Parathyroid adenoma (tissue), 2 donors: ENCODE measurements around the gene PRMT3.

Source experiments
- H2AFZ ChIP-seq: fragments of 300-600 bp; sonication (generic); one replicate; pipeline ENCODE4 v1.7.0; 2017; ENCODE audit warnings: antibody characterized with exemption, mild to moderate bottlenecking
- H3K27ac ChIP-seq: fragments of 300-600 bp; sonication (generic); one replicate; pipeline ENCODE4 v1.7.0; 2017
- H3K27me3 ChIP-seq: fragments of 300-600 bp; sonication (generic); one replicate; pipeline ENCODE4 v1.7.0; 2017; ENCODE audit warnings: low read length; ENCODE audit not compliant: control insufficient read depth, insufficient read depth
- H3K36me3 ChIP-seq: fragments of 300-600 bp; sonication (generic); one replicate; pipeline ENCODE4 v1.7.0; 2017; ENCODE audit warnings: low read length; ENCODE audit not compliant: control insufficient read depth, insufficient read depth
- H3K4me1 ChIP-seq: fragments of 300-600 bp; sonication (generic); one replicate; pipeline ENCODE4 v1.7.0; 2017; ENCODE audit warnings: control low read depth
- H3K4me2 ChIP-seq: fragments of 300-600 bp; sonication (generic); one replicate; pipeline ENCODE4 v1.7.0; 2017; ENCODE audit warnings: low read length
- H3K4me3 ChIP-seq: fragments of 300-600 bp; sonication (generic); one replicate; pipeline ENCODE4 v1.7.0; 2017; ENCODE audit warnings: low read depth, low read length
- H3K79me2 ChIP-seq: fragments of 300-600 bp; sonication (generic); one replicate; pipeline ENCODE4 v1.7.0; 2017; ENCODE audit warnings: control low read depth
- H3K9ac ChIP-seq: fragments of 300-600 bp; sonication (generic); one replicate; pipeline ENCODE4 v1.7.0; 2017; ENCODE audit warnings: mild to moderate bottlenecking
- H3K9me3 ChIP-seq: fragments of 300-600 bp; sonication (generic); one replicate; pipeline ENCODE4 v1.7.0; 2017; ENCODE audit warnings: low read length; ENCODE audit not compliant: control insufficient read depth
- TF ChIP-seq, protein P1 (sequence below): fragments of 300-600 bp; sonication (generic); IDR thresholded peaks from one replicate; pipeline ENCODE4 v1.7.0; 2017; ENCODE audit warnings: antibody characterized with exemption, mild to moderate bottlenecking
- donor health status: primary hyperparathyroidism.

PRMT3 gene

DNA sequence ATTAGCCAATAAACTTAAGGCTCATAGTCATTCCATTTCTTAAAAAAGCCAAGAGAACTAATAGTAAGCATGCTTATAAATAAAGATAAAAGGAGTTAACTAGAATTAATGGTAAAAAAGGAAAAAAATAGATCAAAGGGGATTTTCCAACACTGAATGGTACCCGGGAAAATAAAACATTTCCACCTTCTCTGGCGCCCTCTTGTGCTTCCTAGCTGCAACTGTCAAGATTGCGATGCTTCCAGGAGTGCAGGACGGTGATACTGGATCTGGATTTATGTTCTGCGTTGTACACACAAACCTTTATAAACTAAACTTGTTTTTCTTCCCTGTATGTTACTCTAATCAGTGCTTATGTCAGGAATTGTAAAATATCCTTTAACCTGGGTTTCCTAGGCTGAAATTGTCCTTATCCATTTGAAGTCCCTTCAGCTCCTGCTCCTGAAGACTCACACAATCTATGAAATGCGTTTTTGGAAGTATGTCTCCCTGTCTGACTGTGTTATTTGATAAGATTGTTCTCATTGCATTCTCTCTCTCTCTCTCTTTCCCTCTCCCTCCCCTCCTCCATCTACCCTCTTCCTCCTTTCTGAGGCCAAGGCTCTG lies 33.6 kb upstream of the PRMT3 start:
- Histone ChIP-seq H3K36me3 (no peaks in the 10 kb centered on the region), H3K79me2 (no peaks in the 10 kb centered on the region), H3K4me3 (no peak overlapping the region), H2AFZ (no peak overlapping the region), H3K27me3 (no peaks in the 10 kb centered on the region), H3K27ac (no peak overlapping the region), H3K4me2 (no peak overlapping the region), H3K4me1 (no peaks in the 10 kb centered on the region), H3K9me3 (no peaks in the 10 kb centered on the region), H3K9ac (no peak overlapping the region)
- TF ChIP-seq, protein P1, sequence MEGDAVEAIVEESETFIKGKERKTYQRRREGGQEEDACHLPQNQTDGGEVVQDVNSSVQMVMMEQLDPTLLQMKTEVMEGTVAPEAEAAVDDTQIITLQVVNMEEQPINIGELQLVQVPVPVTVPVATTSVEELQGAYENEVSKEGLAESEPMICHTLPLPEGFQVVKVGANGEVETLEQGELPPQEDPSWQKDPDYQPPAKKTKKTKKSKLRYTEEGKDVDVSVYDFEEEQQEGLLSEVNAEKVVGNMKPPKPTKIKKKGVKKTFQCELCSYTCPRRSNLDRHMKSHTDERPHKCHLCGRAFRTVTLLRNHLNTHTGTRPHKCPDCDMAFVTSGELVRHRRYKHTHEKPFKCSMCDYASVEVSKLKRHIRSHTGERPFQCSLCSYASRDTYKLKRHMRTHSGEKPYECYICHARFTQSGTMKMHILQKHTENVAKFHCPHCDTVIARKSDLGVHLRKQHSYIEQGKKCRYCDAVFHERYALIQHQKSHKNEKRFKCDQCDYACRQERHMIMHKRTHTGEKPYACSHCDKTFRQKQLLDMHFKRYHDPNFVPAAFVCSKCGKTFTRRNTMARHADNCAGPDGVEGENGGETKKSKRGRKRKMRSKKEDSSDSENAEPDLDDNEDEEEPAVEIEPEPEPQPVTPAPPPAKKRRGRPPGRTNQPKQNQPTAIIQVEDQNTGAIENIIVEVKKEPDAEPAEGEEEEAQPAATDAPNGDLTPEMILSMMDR = peak; percentile 55

DNA sequence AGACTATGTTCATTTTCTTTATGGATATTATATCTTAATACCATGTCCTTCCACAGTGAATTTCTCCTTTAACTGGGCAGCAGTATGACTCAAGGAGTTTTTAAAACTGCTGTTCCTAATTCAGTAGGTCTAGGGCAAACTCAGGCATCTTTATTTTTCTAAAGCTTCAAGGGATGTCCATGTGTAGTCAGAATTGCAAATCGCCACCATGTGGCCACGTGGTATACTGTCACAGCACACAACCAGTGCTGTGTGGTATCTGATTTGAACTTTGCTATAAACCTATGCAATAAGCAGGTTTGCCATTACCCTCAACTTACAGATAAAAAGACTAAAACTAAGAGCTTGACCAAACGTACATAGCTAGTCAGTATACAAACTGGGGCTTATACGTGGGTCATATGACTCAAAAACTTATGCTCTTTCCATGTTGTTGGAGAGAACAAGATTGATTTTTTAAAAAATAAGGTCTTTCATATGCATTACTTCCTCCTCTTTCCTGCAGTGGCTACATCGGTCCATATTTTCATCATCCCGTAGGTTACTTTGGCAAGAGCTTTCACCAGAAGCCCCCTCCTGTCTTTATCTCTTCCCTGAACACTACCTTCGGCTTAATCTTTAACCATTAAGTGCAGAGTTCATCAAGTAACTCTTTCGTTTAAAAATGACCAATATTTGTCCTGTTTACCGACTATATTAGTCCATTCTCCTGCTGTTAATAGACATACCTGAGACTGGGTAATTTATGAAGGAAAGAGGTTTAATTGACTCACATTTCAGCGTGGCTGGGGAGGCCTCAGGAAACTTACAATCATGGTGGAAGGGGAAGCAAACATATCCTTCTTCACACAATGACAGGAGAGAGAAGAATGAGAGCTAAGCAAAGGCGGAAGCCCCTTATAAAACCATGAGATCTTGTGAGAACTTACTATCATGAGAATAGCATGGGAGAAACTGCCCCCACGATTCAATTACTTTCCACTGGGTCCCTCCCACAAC lies 32.0 kb upstream of the PRMT3 start:
- TF ChIP-seq, protein P1 = peak; percentile 39
- no peaks in the 10 kb centered on the region for H3K36me3 ChIP-seq
- H3K9me3 ChIP-seq = no peaks in the 10 kb centered on the region
- no peak overlapping the region for H3K4me2 ChIP-seq
- H3K4me1 ChIP-seq = no peaks in the 10 kb centered on the region
- H3K27ac ChIP-seq = no peak overlapping the region
- H3K9ac ChIP-seq = no peak overlapping the region
- H3K27me3 ChIP-seq = no peaks in the 10 kb centered on the region
- no peak overlapping the region for H3K4me3 ChIP-seq
- H3K79me2 ChIP-seq = no peaks in the 10 kb centered on the region
- H2AFZ ChIP-seq = no peak overlapping the region

DNA sequence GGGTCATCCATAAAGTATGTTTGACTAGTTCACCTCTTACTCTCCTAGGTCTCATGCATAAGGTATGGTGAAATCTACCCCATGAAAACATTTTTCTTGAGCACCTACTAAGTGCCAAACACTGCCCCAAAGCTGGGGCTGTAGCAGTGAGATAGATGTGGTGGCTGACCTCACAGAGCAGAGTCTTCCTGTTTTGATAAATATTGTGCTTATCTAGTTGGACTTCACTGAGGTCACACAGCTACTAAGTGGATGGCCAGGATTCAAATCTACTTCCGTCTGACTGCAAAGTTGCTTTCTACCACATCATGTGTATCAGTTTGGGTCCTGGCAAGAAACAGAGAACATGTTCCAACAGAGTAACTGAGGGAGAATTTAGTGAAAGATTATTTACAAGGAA lies 30.4 kb upstream of the PRMT3 start:
- H3K9ac ChIP-seq = no peak overlapping the region
- no peak overlapping the region for H3K27ac ChIP-seq

DNA sequence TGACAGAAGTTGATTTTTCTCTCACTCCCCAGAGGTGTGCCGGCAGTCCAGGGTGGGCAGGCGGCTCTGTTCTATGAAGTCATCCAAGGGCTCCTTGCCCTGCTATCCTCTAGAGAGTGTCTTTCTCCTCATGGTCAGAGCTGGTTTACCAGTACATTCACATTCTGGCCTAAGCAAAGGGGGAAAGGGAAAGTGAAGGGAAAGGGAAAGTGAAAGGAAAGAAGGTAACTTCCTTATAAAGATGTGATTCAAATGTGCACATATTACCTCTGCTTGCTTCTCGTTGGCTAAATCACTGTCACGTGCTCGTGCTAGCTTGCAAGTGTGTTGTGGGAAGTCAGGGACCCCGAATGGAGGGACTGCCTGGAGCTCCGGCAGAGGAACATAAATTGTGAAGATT lies 26.9 kb upstream of the PRMT3 start:
- Histone ChIP-seq H3K9ac (no peak overlapping the region), H3K27me3 (no peaks in the 10 kb centered on the region), H3K4me2 (no peak overlapping the region), H3K79me2 (no peaks in the 10 kb centered on the region), H3K4me3 (no peak overlapping the region), H3K4me1 (no peaks in the 10 kb centered on the region), H3K36me3 (no peaks in the 10 kb centered on the region), H2AFZ (no peak overlapping the region), H3K9me3 (no peaks in the 10 kb centered on the region), H3K27ac (no peak overlapping the region)
- TF ChIP-seq, protein P1 = no peak

More for the DNA sequence above, 30.4 kb upstream of the PRMT3 start:
- H3K79me2 ChIP-seq = no peaks in the 10 kb centered on the region
- no peak overlapping the region for H3K4me3 ChIP-seq
- H3K27me3 ChIP-seq = no peaks in the 10 kb centered on the region
- H3K4me2 ChIP-seq = no peak overlapping the region
- TF ChIP-seq, protein P1 = no peak
- no peaks in the 10 kb centered on the region for H3K9me3 ChIP-seq
- no peaks in the 10 kb centered on the region for H3K4me1 ChIP-seq
- H2AFZ ChIP-seq = no peak overlapping the region
- H3K36me3 ChIP-seq = no peaks in the 10 kb centered on the region
